Measurements from ENCODE around the gene GRIK1. TPM values are rescaled to one million over a fixed set of nuclear protein-coding genes. Genes with fewer than 3 reads are reported as not detected.

GRIK1 gene
- not detected for total RNA-seq
- total RNA-seq (2013) = not detected
- total RNA-seq = 0 to 0.18 (median 0) reads per million in 29 experiments

GRCh38 chr21:29939924-29940275, at the start of gene GRIK1:
Gene GRIK1 (minus strand): TSS chr21:29939996.
- ATAC-seq (replicated peaks in 1 of 4) (no peak), DNase-seq (no peak)
- H3K4me1 Mint-ChIP-seq = peaks cover 0 to 3% (median 0%) of the 10 kb centered on the region in 3 donors
- no peak within 1 kb of the TSS for H3K27ac Mint-ChIP-seq
- peaks cover 5 to 9% (median 9%) of the 10 kb centered on the region in 3 donors for H3K9me3 Mint-ChIP-seq
- CTCF ChIA-PET = no interaction called here
- Histone ChIP-seq H3K4me3 (ENCODE audit: control insufficient read depth in 1 of 2, extremely low read depth in 1 of 2, low read length in 1 of 2) (no peak within 1 kb of the TSS), H3K36me3 (ENCODE audit: control insufficient read depth in 2 of 2, extremely low read depth in 1 of 2, insufficient read depth in 1 of 2, low read length in 1 of 2) (no peaks in the 10 kb centered on the region), H3K27ac (ENCODE audit: low read length) (no peak within 1 kb of the TSS), H3K4me1 (ENCODE audit: control insufficient read depth in 1 of 2, extremely low read depth in 1 of 2, insufficient read depth in 2 of 2, low read length in 2 of 2) (no peaks in the 10 kb centered on the region), H3K9me3 (no peaks in the 10 kb centered on the region), H3K27me3 (replicated peaks in 1 of 2; ENCODE audit: control insufficient read depth in 2 of 2, extremely low read depth in 1 of 2, insufficient read depth in 2 of 2, low read length in 1 of 2) (peaks cover 11 to 19% of the 10 kb centered on the region in 2 experiments)
- peaks cover 3% of the 10 kb centered on the region for H3K36me3 Mint-ChIP-seq
- H3K27me3 Mint-ChIP-seq = peaks cover 32 to 44% of the 10 kb centered on the region in 2 donors
- WGBS (ENCODE audit: insufficient coverage) = 0% methylated on average over 1 of the region's 17 CpGs
- peak within 1 kb of the TSS in 1 of 3 donors; percentile 12 for H3K4me3 Mint-ChIP-seq
- POLR2A ChIA-PET = no interaction called here

- Mint-ChIP-seq H3K36me3 (no peaks in the 10 kb centered on the region), H3K4me1 (no peaks in the 10 kb centered on the region), H3K4me3 (no peak overlapping the region), H3K9me3 (peaks cover 4 to 8% (median 8%) of the 10 kb centered on the region in 3 donors), H3K27ac (no peak overlapping the region), H3K27me3 (no peaks in the 10 kb centered on the region)
- ChIA-PET CTCF (no interaction called here), POLR2A (no interaction called here)
- WGBS (ENCODE audit: insufficient coverage) = no CpG with 5 or more reads among the region's 4 CpGs
- Histone ChIP-seq H3K9me3 (no peaks in the 10 kb centered on the region), H3K27ac (ENCODE audit: low read length) (no peak overlapping the region), H3K36me3 (ENCODE audit: control insufficient read depth in 2 of 2, extremely low read depth in 1 of 2, insufficient read depth in 1 of 2, low read length in 1 of 2) (no peaks in the 10 kb centered on the region), H3K4me1 (ENCODE audit: control insufficient read depth in 1 of 2, extremely low read depth in 1 of 2, insufficient read depth in 2 of 2, low read length in 2 of 2) (no peaks in the 10 kb centered on the region), H3K27me3 (replicated peaks in 1 of 2; ENCODE audit: control insufficient read depth in 2 of 2, extremely low read depth in 1 of 2, insufficient read depth in 2 of 2, low read length in 1 of 2) (no peaks in the 10 kb centered on the region), H3K4me3 (ENCODE audit: control insufficient read depth in 1 of 2, extremely low read depth in 1 of 2, low read length in 1 of 2) (no peak overlapping the region)
- no peak for ATAC-seq (replicated peaks in 1 of 4)
- no peak for DNase-seq
Measured at GRCh38 chr21:29987762-29988161, 48.0 kb upstream of the GRIK1 start.

GRCh38 chr21:29985866-29986265, 46.1 kb upstream of the GRIK1 start:
- no peak overlapping the region for H3K27ac ChIP-seq (ENCODE audit: low read length)
- Mint-ChIP-seq H3K4me3 (no peak overlapping the region), H3K9me3 (peaks cover 4 to 8% (median 8%) of the 10 kb centered on the region in 3 donors), H3K27me3 (no peaks in the 10 kb centered on the region), H3K4me1 (no peaks in the 10 kb centered on the region), H3K36me3 (no peaks in the 10 kb centered on the region), H3K27ac (no peak overlapping the region)
- no peaks in the 10 kb centered on the region for H3K27me3 ChIP-seq (replicated peaks in 1 of 2; ENCODE audit: control insufficient read depth in 2 of 2, extremely low read depth in 1 of 2, insufficient read depth in 2 of 2, low read length in 1 of 2)
- no peaks in the 10 kb centered on the region for H3K4me1 ChIP-seq (ENCODE audit: control insufficient read depth in 1 of 2, extremely low read depth in 1 of 2, insufficient read depth in 2 of 2, low read length in 2 of 2)
- no peaks in the 10 kb centered on the region for H3K9me3 ChIP-seq
- no peaks in the 10 kb centered on the region for H3K36me3 ChIP-seq (ENCODE audit: control insufficient read depth in 2 of 2, extremely low read depth in 1 of 2, insufficient read depth in 1 of 2, low read length in 1 of 2)
- ATAC-seq (replicated peaks in 1 of 4) (no peak), DNase-seq (no peak)
- H3K4me3 ChIP-seq (ENCODE audit: control insufficient read depth in 1 of 2, extremely low read depth in 1 of 2, low read length in 1 of 2) = no peak overlapping the region
- POLR2A ChIA-PET = no interaction called here
- CTCF ChIA-PET = no interaction called here
- 78% methylated on average over 10 of the region's 10 CpGs for WGBS (ENCODE audit: insufficient coverage)

- H3K9me3 ChIP-seq = no peaks in the 10 kb centered on the region
- Mint-ChIP-seq H3K4me3 (no peak overlapping the region), H3K9me3 (peaks cover 0 to under 1% (median 0%) of the 10 kb centered on the region in 3 donors), H3K27ac (no peak overlapping the region), H3K27me3 (no peaks in the 10 kb centered on the region), H3K4me1 (no peaks in the 10 kb centered on the region), H3K36me3 (no peaks in the 10 kb centered on the region)
- WGBS (ENCODE audit: insufficient coverage) = no CpG with 5 or more reads among the region's 1 CpG
- ChIA-PET POLR2A (no interaction called here), CTCF (no interaction called here)
- ATAC-seq (replicated peaks in 1 of 4) = no peak
- no peaks in the 10 kb centered on the region for H3K36me3 ChIP-seq (ENCODE audit: control insufficient read depth in 2 of 2, extremely low read depth in 1 of 2, insufficient read depth in 1 of 2, low read length in 1 of 2)
- H3K4me1 ChIP-seq (ENCODE audit: control insufficient read depth in 1 of 2, extremely low read depth in 1 of 2, insufficient read depth in 2 of 2, low read length in 2 of 2) = no peaks in the 10 kb centered on the region
- no peak overlapping the region for H3K27ac ChIP-seq (ENCODE audit: low read length)
- H3K27me3 ChIP-seq (replicated peaks in 1 of 2; ENCODE audit: control insufficient read depth in 2 of 2, extremely low read depth in 1 of 2, insufficient read depth in 2 of 2, low read length in 1 of 2) = no peaks in the 10 kb centered on the region
- H3K4me3 ChIP-seq (ENCODE audit: control insufficient read depth in 1 of 2, extremely low read depth in 1 of 2, low read length in 1 of 2) = no peak overlapping the region
- no peak for DNase-seq
Measured at GRCh38 chr21:29979043-29979442, 39.2 kb upstream of the GRIK1 start.

GRCh38 chr21:29975776-29976175, 36.0 kb upstream of the GRIK1 start:
- POLR2A ChIA-PET = no interaction called here
- no peak for DNase-seq

GRCh38 chr21:29973258-29973657, 33.5 kb upstream of the GRIK1 start:
- no peaks in the 10 kb centered on the region for H3K36me3 Mint-ChIP-seq
- ChIA-PET CTCF (interaction anchor here in 1 of 2 donors (0.7 kb wide), 1 partner anchor 13 kb away, joined by 3 read pairs; no protein-coding TSS in a partner anchor), POLR2A (no interaction called here)
- no peaks in the 10 kb centered on the region for H3K9me3 ChIP-seq
- no peak overlapping the region for H3K27ac ChIP-seq (ENCODE audit: low read length)
- no peak overlapping the region for H3K27ac Mint-ChIP-seq
- H3K4me1 ChIP-seq (ENCODE audit: control insufficient read depth in 1 of 2, extremely low read depth in 1 of 2, insufficient read depth in 2 of 2, low read length in 2 of 2) = no peaks in the 10 kb centered on the region
- DNase-seq (no peak), ATAC-seq (replicated peaks in 1 of 4) (no peak)
- H3K27me3 ChIP-seq (replicated peaks in 1 of 2; ENCODE audit: control insufficient read depth in 2 of 2, extremely low read depth in 1 of 2, insufficient read depth in 2 of 2, low read length in 1 of 2) = no peaks in the 10 kb centered on the region
- no peaks in the 10 kb centered on the region for H3K4me1 Mint-ChIP-seq
- H3K36me3 ChIP-seq (ENCODE audit: control insufficient read depth in 2 of 2, extremely low read depth in 1 of 2, insufficient read depth in 1 of 2, low read length in 1 of 2) = no peaks in the 10 kb centered on the region
- WGBS (ENCODE audit: insufficient coverage) = no CpG with 5 or more reads among the region's 3 CpGs
- H3K9me3 Mint-ChIP-seq = peaks cover 0 to 3% (median 0%) of the 10 kb centered on the region in 3 donors
- no peaks in the 10 kb centered on the region for H3K27me3 Mint-ChIP-seq
- no peak overlapping the region for H3K4me3 ChIP-seq (ENCODE audit: control insufficient read depth in 1 of 2, extremely low read depth in 1 of 2, low read length in 1 of 2)
- H3K4me3 Mint-ChIP-seq = no peak overlapping the region

More at GRCh38 chr21:29975776-29976175, 36.0 kb upstream of the GRIK1 start:
- Mint-ChIP-seq H3K4me1 (no peaks in the 10 kb centered on the region), H3K36me3 (no peaks in the 10 kb centered on the region), H3K27ac (no peak overlapping the region), H3K27me3 (no peaks in the 10 kb centered on the region), H3K9me3 (peaks cover 0 to 3% (median 0%) of the 10 kb centered on the region in 3 donors), H3K4me3 (no peak overlapping the region)
- CTCF ChIA-PET = no interaction called here
- Histone ChIP-seq H3K9me3 (no peaks in the 10 kb centered on the region), H3K4me3 (ENCODE audit: control insufficient read depth in 1 of 2, extremely low read depth in 1 of 2, low read length in 1 of 2) (no peak overlapping the region), H3K27me3 (replicated peaks in 1 of 2; ENCODE audit: control insufficient read depth in 2 of 2, extremely low read depth in 1 of 2, insufficient read depth in 2 of 2, low read length in 1 of 2) (no peaks in the 10 kb centered on the region), H3K27ac (ENCODE audit: low read length) (no peak overlapping the region), H3K4me1 (ENCODE audit: control insufficient read depth in 1 of 2, extremely low read depth in 1 of 2, insufficient read depth in 2 of 2, low read length in 2 of 2) (no peaks in the 10 kb centered on the region), H3K36me3 (ENCODE audit: control insufficient read depth in 2 of 2, extremely low read depth in 1 of 2, insufficient read depth in 1 of 2, low read length in 1 of 2) (no peaks in the 10 kb centered on the region)
- WGBS (ENCODE audit: insufficient coverage) = 90% methylated on average over 3 of the region's 3 CpGs
- no peak for ATAC-seq (replicated peaks in 1 of 4)

All from T-cell (primary cell).